Measurements from ENCODE around the gene PIP4K2B.

The PIP4K2B gene

DNA sequence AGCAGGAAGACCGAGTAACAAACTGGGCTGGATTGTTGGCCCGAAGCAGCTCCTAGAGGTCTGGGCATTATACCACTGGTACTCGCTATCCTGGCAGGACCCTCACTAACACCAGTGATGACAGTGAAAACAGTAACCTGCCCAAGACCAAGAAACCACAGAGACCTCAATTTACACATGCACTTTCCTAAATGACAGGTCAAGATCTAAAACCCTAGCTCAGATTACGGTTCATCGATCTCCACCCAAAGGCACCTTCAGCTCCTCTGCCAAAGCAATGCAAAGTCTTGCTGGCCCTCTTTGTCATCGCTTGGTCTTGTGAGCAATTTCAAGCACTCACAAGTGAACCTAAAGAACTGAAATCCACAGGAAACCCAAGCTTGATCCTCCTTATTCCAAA, 1.5 kb downstream of the PIP4K2B start:
- Histone ChIP-seq H4K20me1 (ENCODE audit: insufficient read depth, low read length) (peaks cover 43% of the 10 kb centered on the region), H3K79me2 (ENCODE audit: insufficient read depth, low read length) (peaks cover 62% of the 10 kb centered on the region), H3K4me3 (ENCODE audit: low read depth in 1 of 2, low read length in 2 of 2) (peak overlapping the region; percentile 76 to 83; a peak in 3 of 4 replicates), H2AFZ (ENCODE audit: low read depth, low read length) (no peak overlapping the region), H3K27me3 (ENCODE audit: insufficient read depth, low read length, poor library complexity) (no peaks in the 10 kb centered on the region), H3K4me1 (ENCODE audit: insufficient read depth, low read length) (peaks cover 40% of the 10 kb centered on the region), H3K36me3 (ENCODE audit: insufficient read depth, low read length) (peaks cover 60% of the 10 kb centered on the region), H3K9ac (ENCODE audit: low read depth, low read length) (peak overlapping the region; percentile 87), H3K27ac (ENCODE audit: low read length) (peak overlapping the region; percentile 80), H3K9me3 (ENCODE audit: insufficient read depth, low read length, severe bottlenecking) (no peaks in the 10 kb centered on the region), H3K4me2 (ENCODE audit: insufficient read depth, low read length) (peak overlapping the region; percentile 86)
- no peak for TF ChIP-seq EZH2 (IDR thresholded peaks at IDR 0.05; ENCODE audit: borderline replicate concordance, low read depth, low read length, severe bottlenecking)
- TF ChIP-seq, protein P1, sequence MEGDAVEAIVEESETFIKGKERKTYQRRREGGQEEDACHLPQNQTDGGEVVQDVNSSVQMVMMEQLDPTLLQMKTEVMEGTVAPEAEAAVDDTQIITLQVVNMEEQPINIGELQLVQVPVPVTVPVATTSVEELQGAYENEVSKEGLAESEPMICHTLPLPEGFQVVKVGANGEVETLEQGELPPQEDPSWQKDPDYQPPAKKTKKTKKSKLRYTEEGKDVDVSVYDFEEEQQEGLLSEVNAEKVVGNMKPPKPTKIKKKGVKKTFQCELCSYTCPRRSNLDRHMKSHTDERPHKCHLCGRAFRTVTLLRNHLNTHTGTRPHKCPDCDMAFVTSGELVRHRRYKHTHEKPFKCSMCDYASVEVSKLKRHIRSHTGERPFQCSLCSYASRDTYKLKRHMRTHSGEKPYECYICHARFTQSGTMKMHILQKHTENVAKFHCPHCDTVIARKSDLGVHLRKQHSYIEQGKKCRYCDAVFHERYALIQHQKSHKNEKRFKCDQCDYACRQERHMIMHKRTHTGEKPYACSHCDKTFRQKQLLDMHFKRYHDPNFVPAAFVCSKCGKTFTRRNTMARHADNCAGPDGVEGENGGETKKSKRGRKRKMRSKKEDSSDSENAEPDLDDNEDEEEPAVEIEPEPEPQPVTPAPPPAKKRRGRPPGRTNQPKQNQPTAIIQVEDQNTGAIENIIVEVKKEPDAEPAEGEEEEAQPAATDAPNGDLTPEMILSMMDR (IDR thresholded peaks at IDR 0.05; ENCODE audit: borderline replicate concordance, extremely low read depth, low read length, poor library complexity, severe bottlenecking) = no peak
- DNase-seq (no peak), ATAC-seq (ENCODE audit: insufficient read depth, low read depth) (no peak)

DNA sequence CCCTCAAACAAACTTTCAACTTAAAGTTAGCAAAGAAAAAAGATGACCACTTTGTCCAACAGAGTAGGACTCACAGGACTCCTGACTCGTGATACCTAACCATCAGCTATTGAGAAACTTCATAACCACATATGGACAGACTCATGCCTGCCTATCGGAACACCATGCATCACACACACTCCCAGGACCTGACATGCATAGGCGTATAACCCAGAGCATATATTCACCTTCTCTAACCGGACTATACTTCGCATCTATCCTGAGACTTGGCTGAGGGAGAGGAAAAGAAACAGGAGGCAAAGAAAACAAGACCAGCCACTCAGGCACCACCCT, 2.2 kb downstream of the PIP4K2B start:
- H3K9ac ChIP-seq (ENCODE audit: low read depth, low read length) = peak overlapping the region; percentile 87
- TF ChIP-seq, protein P1 (IDR thresholded peaks at IDR 0.05; ENCODE audit: borderline replicate concordance, extremely low read depth, low read length, poor library complexity, severe bottlenecking) = no peak
- no peak for TF ChIP-seq EZH2 (IDR thresholded peaks at IDR 0.05; ENCODE audit: borderline replicate concordance, low read depth, low read length, severe bottlenecking)
- peaks cover 69% of the 10 kb centered on the region for H3K79me2 ChIP-seq (ENCODE audit: insufficient read depth, low read length)
- H2AFZ ChIP-seq (ENCODE audit: low read depth, low read length) = no peak overlapping the region
- no peaks in the 10 kb centered on the region for H3K27me3 ChIP-seq (ENCODE audit: insufficient read depth, low read length, poor library complexity)
- H4K20me1 ChIP-seq (ENCODE audit: insufficient read depth, low read length) = peaks cover 48% of the 10 kb centered on the region
- H3K4me3 ChIP-seq (ENCODE audit: low read depth in 1 of 2, low read length in 2 of 2) = peak overlapping the region in 1 of 2 experiments; percentile 83; a peak in 2 of 4 replicates
- peaks cover 60% of the 10 kb centered on the region for H3K36me3 ChIP-seq (ENCODE audit: insufficient read depth, low read length)
- peaks cover 40% of the 10 kb centered on the region for H3K4me1 ChIP-seq (ENCODE audit: insufficient read depth, low read length)
- DNase-seq (no peak), ATAC-seq (ENCODE audit: insufficient read depth, low read depth) (no peak)
- H3K27ac ChIP-seq (ENCODE audit: low read length) = peak overlapping the region; percentile 80; the same call in 1 of the 2 replicates
- H3K9me3 ChIP-seq (ENCODE audit: insufficient read depth, low read length, severe bottlenecking) = no peaks in the 10 kb centered on the region
- peak overlapping the region; percentile 86 for H3K4me2 ChIP-seq (ENCODE audit: insufficient read depth, low read length)

DNA sequence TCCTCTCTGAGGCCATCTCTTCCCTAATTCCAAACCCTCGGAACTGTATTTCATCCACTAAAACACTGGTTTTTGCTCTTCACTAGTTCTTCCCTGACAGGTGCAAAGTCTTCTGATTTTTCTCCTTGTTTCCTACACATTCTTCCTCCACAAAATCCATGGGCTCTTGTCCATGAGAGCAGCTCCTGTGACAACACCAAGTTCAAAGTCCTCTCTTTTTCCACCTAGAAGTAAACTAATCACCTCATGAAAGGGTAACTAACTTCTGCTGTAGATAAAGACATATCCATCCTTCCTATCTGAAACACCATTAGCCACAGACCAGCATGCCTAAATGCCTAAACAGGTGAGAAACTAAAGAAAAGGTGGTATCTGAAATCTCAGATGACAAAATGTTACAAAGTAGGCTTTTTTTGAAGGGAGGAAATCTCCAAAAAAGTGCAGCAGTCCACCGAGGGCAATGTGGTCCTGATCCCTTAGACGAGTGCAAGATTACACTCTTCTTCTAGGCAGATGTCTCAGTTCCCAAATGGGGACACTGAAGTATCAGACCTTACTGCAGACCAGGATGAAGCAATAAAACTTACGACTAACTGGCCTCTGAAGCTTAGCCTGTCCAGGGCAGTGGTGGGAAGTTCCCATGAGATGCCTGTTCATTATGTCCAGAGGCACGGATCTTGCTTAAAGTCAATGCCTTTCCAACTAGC, 2.8 kb downstream of the PIP4K2B start:
- Histone ChIP-seq H3K79me2 (ENCODE audit: insufficient read depth, low read length) (peaks cover 73% of the 10 kb centered on the region), H4K20me1 (ENCODE audit: insufficient read depth, low read length) (peaks cover 50% of the 10 kb centered on the region), H3K4me3 (ENCODE audit: low read depth in 1 of 2, low read length in 2 of 2) (0 out of 4 replicates have a peak overlapping the region, but pooled peaks of 1 of the 2 experiments have one; percentile 1), H3K9me3 (ENCODE audit: insufficient read depth, low read length, severe bottlenecking) (no peaks in the 10 kb centered on the region), H3K4me1 (ENCODE audit: insufficient read depth, low read length) (peaks cover 40% of the 10 kb centered on the region), H3K36me3 (ENCODE audit: insufficient read depth, low read length) (peaks cover 57% of the 10 kb centered on the region), H3K4me2 (ENCODE audit: insufficient read depth, low read length) (peak overlapping the region; percentile 86), H3K27ac (ENCODE audit: low read length) (0 out of 2 replicates have a peak overlapping the region, but pooled peaks have one; percentile 80), H3K27me3 (ENCODE audit: insufficient read depth, low read length, poor library complexity) (no peaks in the 10 kb centered on the region), H2AFZ (ENCODE audit: low read depth, low read length) (no peak overlapping the region), H3K9ac (ENCODE audit: low read depth, low read length) (peak overlapping the region; percentile 87)
- no peak for DNase-seq
- TF ChIP-seq, protein P1 (IDR thresholded peaks at IDR 0.05; ENCODE audit: borderline replicate concordance, extremely low read depth, low read length, poor library complexity, severe bottlenecking) = no peak
- TF ChIP-seq EZH2 (IDR thresholded peaks at IDR 0.05; ENCODE audit: borderline replicate concordance, low read depth, low read length, severe bottlenecking) = no peak
- ATAC-seq (ENCODE audit: insufficient read depth, low read depth) = no peak
